Transverse colon (tissue), 4 donors: Measurements from ENCODE around the gene HHIP.

Experiments
- CTCF ChIP-seq, 5 experiments: fragments of 200-600 bp in 3 of 5; fragments of 450-650 bp in 2 of 5; sonication (generic) in 3 of 5; IDR thresholded peaks; 1 replicate in 2 of 5; 2 replicates in 3 of 5; pipeline ENCODE4 v1.5.1; 2016 to 2017; ENCODE audit warnings: antibody characterized with exemption in 5 of 5, inconsistent platforms in 3 of 5, mild to moderate bottlenecking in 2 of 5, moderate library complexity in 1 of 5
- EP300 ChIP-seq: sonication (generic); formaldehyde crosslinking; IDR thresholded peaks from one replicate; pipeline ENCODE4 v1.6.1; 2017; ENCODE audit warnings: antibody characterized with exemption, low read depth
- POLR2A ChIP-seq: fragments of 450-650 bp; IDR thresholded peaks from one replicate; pipeline ENCODE4 v1.6.1; 2016; ENCODE audit warnings: antibody characterized with exemption, mild to moderate bottlenecking, moderate library complexity
- POLR2AphosphoS5 ChIP-seq, 3 donors: sonication (generic); formaldehyde crosslinking; IDR thresholded peaks; one replicate each; pipeline ENCODE4 v1.6.1; 2016; ENCODE audit warnings: antibody characterized with exemption in 3 of 3

- TF ChIP-seq POLR2A = no peak
- TF ChIP-seq CTCF (IDR thresholded peaks at IDR 0.05) = no peak
- TF ChIP-seq POLR2AphosphoS5 (IDR thresholded peaks at IDR 0.05) = no peak
- TF ChIP-seq EP300 = no peak
These were observed 30.9 kb upstream of the HHIP start for GRCh38 chr4:144614850-144615585.
